Lower lobe of right lung (tissue), 2 donors: Measurements from ENCODE around the gene LKAAEAR1. TPM values are rescaled to one million over a fixed set of nuclear protein-coding genes. Genes with fewer than 3 reads are reported as not detected.
A peak's percentile ranks its signal among the peaks of the same experiment; 100 is the strongest.

Experiments
- ATAC-seq, 2 donors: fragments of 200-7000 bp; cut with Tn5 transposase; one replicate each; pipeline ENCODE4 v1.9.1; 2020 to 2022; ENCODE audit warnings: mild to moderate bottlenecking in 2 of 2, moderate library complexity in 2 of 2
- DNase-seq: peaks from one replicate; pipeline ENCODE4 v3.0.0-alpha.2; 2020
- H3K27ac ChIP-seq: fragments of 200-600 bp; one replicate; pipeline ENCODE4 v1.8.0; 2022
- H3K27me3 ChIP-seq: fragments of 200-600 bp; one replicate; pipeline ENCODE4 v1.8.0; 2022; ENCODE audit warnings: low read depth
- H3K36me3 ChIP-seq: fragments of 200-600 bp; one replicate; pipeline ENCODE4 v1.8.0; 2022; ENCODE audit warnings: mild to moderate bottlenecking
- H3K4me1 ChIP-seq: fragments of 200-600 bp; one replicate; pipeline ENCODE4 v1.8.0; 2022
- H3K4me3 ChIP-seq: fragments of 200-600 bp; one replicate; pipeline ENCODE4 v1.8.0; 2022; ENCODE audit warnings: mild to moderate bottlenecking
- H3K9me3 ChIP-seq: fragments of 200-600 bp; one replicate; pipeline ENCODE4 v1.8.0; 2022
- intact Hi-C: fragments of 100-400 bp; cut with DNase I; formaldehyde crosslinking; loops from one replicate; pipeline ENCODE4 v1.11.0; 2022
- total RNA-seq: library from RNA; stranded (reverse); fragmentation: NEBNext Ultra II Directional; extraction: Animal tissue kit (Norgen Biotek cat#: 25700); gene quantifications from one replicate; pipeline ENCODE4 v1.2.1, GENCODE V29; 2021
- TF ChIP-seq, protein P1 (sequence below): fragments of 200-600 bp; IDR thresholded peaks from one replicate; pipeline ENCODE4 v1.8.0; 2022; ENCODE audit warnings: antibody characterized with exemption, mild to moderate bottlenecking
- donor health status: DM: no; HTN: yes; CAD: no; lungs with severe emphysema.

LKAAEAR1 gene
- total RNA-seq, 1 donor from 2014 or later, result 0.97 TPM

GRCh38 chr20:64065062-64065973 is 18.9 kb downstream of the LKAAEAR1 start:
- TF ChIP-seq, protein P1, sequence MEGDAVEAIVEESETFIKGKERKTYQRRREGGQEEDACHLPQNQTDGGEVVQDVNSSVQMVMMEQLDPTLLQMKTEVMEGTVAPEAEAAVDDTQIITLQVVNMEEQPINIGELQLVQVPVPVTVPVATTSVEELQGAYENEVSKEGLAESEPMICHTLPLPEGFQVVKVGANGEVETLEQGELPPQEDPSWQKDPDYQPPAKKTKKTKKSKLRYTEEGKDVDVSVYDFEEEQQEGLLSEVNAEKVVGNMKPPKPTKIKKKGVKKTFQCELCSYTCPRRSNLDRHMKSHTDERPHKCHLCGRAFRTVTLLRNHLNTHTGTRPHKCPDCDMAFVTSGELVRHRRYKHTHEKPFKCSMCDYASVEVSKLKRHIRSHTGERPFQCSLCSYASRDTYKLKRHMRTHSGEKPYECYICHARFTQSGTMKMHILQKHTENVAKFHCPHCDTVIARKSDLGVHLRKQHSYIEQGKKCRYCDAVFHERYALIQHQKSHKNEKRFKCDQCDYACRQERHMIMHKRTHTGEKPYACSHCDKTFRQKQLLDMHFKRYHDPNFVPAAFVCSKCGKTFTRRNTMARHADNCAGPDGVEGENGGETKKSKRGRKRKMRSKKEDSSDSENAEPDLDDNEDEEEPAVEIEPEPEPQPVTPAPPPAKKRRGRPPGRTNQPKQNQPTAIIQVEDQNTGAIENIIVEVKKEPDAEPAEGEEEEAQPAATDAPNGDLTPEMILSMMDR, result no peak

GRCh38 chr20:64064145-64064698 is 20.0 kb downstream of the LKAAEAR1 start:
- Histone ChIP-seq H3K36me3 (no peaks in the 10 kb centered on the region), H3K4me1 (peaks cover 33% of the 10 kb centered on the region), H3K9me3 (no peaks in the 10 kb centered on the region), H3K27me3 (no peaks in the 10 kb centered on the region), H3K4me3 (peak overlapping the region; percentile 92), H3K27ac (no peak overlapping the region)
- TF ChIP-seq, protein P1, result no peak
- intact Hi-C loops, result no loop called here
- DNase-seq (no peak), ATAC-seq (no peak)

More at GRCh38 chr20:64065062-64065973, 18.9 kb downstream of the LKAAEAR1 start:
- Histone ChIP-seq H3K36me3 (no peaks in the 10 kb centered on the region), H3K27me3 (no peaks in the 10 kb centered on the region), H3K4me3 (no peak overlapping the region), H3K27ac (no peak overlapping the region), H3K9me3 (no peaks in the 10 kb centered on the region), H3K4me1 (peaks cover 33% of the 10 kb centered on the region)
- intact Hi-C loops, result no loop called here
- DNase-seq (no peak), ATAC-seq (no peak)

- TF ChIP-seq, protein P1, result no peak
- H3K9me3 ChIP-seq, result no peaks in the 10 kb centered on the region
- no peaks in the 10 kb centered on the region for H3K27me3 ChIP-seq
- peak overlapping the region; percentile 92 for H3K4me3 ChIP-seq
- H3K27ac ChIP-seq, result peak overlapping the region; percentile 88
- peaks cover 33% of the 10 kb centered on the region for H3K4me1 ChIP-seq
- intact Hi-C loops, result no loop called here
- ATAC-seq (peak; percentile 4 to 31), DNase-seq (no peak)
- H3K36me3 ChIP-seq, result no peaks in the 10 kb centered on the region
Measured at GRCh38 chr20:64063389-64064144, 20.6 kb downstream of the LKAAEAR1 start.

GRCh38 chr20:64062596-64063388 is 21.4 kb downstream of the LKAAEAR1 start, which contains the start of gene TCEA2:
TCEA2 (plus strand) TSS chr20:64063198; CDS start chr20:64063313, 115 bp downstream.
- Histone ChIP-seq H3K36me3 (no peaks in the 10 kb centered on the region), H3K27me3 (no peaks in the 10 kb centered on the region), H3K4me3 (peak within 1 kb of the TSS; percentile 92), H3K4me1 (peaks cover 40% of the 10 kb centered on the region), H3K9me3 (no peaks in the 10 kb centered on the region), H3K27ac (peak within 1 kb of the TSS; percentile 88)
- TF ChIP-seq, protein P1, result no peak
- ATAC-seq, result peak; percentile 96 to 97
- peak; percentile 99 for DNase-seq
- intact Hi-C loops, result no loop called here

DNA sequence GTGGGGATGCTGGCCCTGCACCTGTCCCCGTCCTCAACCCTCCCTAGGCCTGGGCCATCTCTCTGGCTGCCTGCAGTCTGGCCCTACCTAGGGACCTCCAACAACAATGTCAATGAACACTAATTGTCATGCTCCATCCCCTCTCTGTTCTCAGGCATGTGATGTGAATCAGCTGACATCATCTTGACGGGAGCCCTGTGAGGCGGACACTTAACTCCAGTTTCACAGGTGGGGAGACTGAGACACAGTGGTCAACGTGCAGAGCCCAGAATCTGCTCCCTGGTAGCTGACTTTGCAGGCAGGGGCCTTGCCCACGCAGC is 22.0 kb downstream of the LKAAEAR1 start:
- Histone ChIP-seq H3K4me1 (peaks cover 46% of the 10 kb centered on the region), H3K9me3 (no peaks in the 10 kb centered on the region), H3K27ac (peak overlapping the region; percentile 88), H3K36me3 (no peaks in the 10 kb centered on the region), H3K4me3 (peak overlapping the region; percentile 92), H3K27me3 (peaks cover 3% of the 10 kb centered on the region)
- intact Hi-C loops, result no loop called here
- TF ChIP-seq, protein P1, result no peak
- DNase-seq, result no peak
- ATAC-seq, result no peak
